Activated gamma-delta T cell treated with anti-CD3 and anti-CD28 coated beads, Interleukin-2, amount 50 U/mL, for 16 hours (primary cell): Measurements from ENCODE around the gene PCID2.
"Not testable (repeated sequence)": the region's sequence is repeated elsewhere in the genome, so short reads cannot be mapped to it uniquely, and the experiment has no call there.

Source experiments
- DNase-seq: peaks from one replicate; pipeline ENCODE4 v3.0.0-alpha.2; 2020; ENCODE audit warnings: low read depth

The PCID2 gene

GRCh38 chr13:113164492-113164891, 44.0 kb downstream of the PCID2 start:
- DNase-seq, result no peak

GRCh38 chr13:113162783-113163685, 45.4 kb downstream of the PCID2 start:
- no peak for DNase-seq

GRCh38 chr13:113161975-113162374, 46.5 kb downstream of the PCID2 start:
- DNase-seq, result not testable (repeated sequence)

GRCh38 chr13:113161433-113161832, 47.0 kb downstream of the PCID2 start:
- DNase-seq, result no peak

- DNase-seq, result no peak
These were observed 47.5 kb downstream of the PCID2 start for GRCh38 chr13:113160983-113161382.

GRCh38 chr13:113159701-113160100, 48.8 kb downstream of the PCID2 start:
- DNase-seq, result no peak

GRCh38 chr13:113158946-113159345, 49.5 kb downstream of the PCID2 start:
- DNase-seq, result no peak

- no peak for DNase-seq
These were observed 50.3 kb downstream of the PCID2 start, which contains the start of gene PROZ for GRCh38 chr13:113157929-113158747. Gene PROZ, plus strand, starts transcription at chr13:113158648. Its CDS starts 13 bp downstream, at chr13:113158661.

- no peak for DNase-seq
These were observed 51.1 kb downstream of the PCID2 start for GRCh38 chr13:113157206-113157928.

- no peak for DNase-seq
These were observed 52.4 kb downstream of the PCID2 start for GRCh38 chr13:113155982-113156655.

GRCh38 chr13:113155201-113155600, 53.3 kb downstream of the PCID2 start:
- DNase-seq, result no peak

- peak; percentile 52 for DNase-seq
These were observed 54.4 kb downstream of the PCID2 start for GRCh38 chr13:113153810-113154748.

GRCh38 chr13:113152984-113153809, 55.3 kb downstream of the PCID2 start:
- DNase-seq, result no peak

- DNase-seq, result no peak
These were observed 55.8 kb downstream of the PCID2 start for GRCh38 chr13:113152691-113152983.

- no peak for DNase-seq
These were observed 56.5 kb downstream of the PCID2 start for GRCh38 chr13:113151745-113152690.

- DNase-seq, result no peak
These were observed 57.7 kb downstream of the PCID2 start for GRCh38 chr13:113150550-113151365.

GRCh38 chr13:113149711-113150549, 58.5 kb downstream of the PCID2 start:
- DNase-seq, result no peak
